HG03521 (cell line): ENCODE data around the gene NPAS4.
"Not testable (repeated sequence)": the region's sequence is repeated elsewhere in the genome, so short reads cannot be mapped to it uniquely, and the experiment has no call there.

Experiments
- ATAC-seq: cut with Tn5 transposase; IDR thresholded peaks from one replicate; pipeline ENCODE4 v1.9.1; 2021; ENCODE audit warnings: mild to moderate bottlenecking, moderate library complexity; ENCODE audit not compliant: unreplicated experiment

NPAS4 gene

DNA sequence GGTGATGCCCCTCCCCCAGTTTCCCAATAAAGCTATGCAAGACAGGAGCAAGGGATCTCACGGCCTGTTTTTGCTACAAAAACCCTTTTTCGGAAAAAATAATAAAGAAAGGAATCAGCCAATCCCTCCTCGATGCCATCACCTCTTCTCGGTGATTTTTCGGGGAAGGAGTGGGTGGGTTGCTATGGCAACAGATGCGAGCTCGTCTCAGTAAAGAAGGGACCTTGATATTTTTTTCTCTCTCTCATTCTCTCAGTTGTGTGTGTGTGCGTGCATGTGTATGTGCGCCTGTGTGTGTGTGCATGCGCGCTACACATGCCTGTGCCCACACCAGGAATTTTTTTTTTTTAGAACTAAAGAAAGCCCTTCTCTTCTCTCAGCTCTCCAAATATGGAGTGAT is 3.8 kb upstream of the NPAS4 start:
- no peak for ATAC-seq

DNA sequence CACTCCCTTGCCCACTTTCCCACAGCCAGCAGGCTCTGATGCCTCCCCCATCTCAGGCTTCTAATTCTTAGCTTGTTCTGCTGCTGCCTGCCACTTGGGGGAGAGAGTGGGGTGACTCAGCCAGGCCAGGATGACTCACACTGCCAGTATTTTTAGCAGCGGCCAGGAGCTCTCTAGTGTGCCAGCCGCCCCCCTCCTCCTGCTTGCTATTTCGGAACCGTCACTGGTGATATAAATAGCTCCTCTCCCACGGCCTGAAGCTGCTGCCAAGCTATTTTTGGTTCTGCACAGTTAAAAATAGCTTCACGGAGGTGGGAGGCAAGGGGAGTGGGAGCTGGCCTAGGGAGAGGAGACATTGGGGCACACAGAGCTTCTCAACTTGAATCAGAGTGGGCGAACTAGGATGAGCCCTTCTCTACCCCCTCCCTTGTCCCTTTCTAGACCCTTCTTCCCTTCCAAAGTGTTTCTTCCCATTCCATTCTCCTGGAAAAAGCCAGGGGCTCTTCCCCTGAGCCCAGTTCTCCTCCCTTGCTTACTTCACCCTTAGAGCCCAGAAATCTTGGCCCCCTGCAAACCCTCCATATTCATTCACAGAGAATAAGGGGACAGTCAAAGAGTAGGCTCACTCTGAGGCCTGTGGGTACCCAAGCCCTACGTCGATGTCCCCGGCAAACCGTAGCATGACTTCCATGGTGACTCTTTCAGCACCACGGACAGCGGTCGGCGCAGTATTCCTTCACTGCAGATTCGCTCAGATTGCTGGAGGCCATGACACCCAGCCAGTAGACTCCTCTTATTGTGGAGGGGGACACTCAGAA is 2.5 kb upstream of the NPAS4 start:
- no peak for ATAC-seq

DNA sequence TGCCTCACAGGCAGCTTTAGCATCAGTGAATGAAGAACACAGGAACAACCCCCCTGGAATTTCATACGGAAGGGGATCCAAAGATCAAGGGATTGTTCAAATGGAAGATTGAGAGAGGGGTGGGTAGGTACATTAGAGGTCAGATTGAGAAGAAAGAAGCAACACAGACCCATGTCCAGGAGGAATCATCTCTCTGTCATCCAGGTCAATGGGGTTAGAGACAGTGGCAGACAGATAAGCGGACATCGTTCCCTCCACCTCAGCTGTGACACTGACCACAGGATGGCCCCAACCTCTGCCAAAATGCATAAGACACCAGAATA is 1.9 kb upstream of the NPAS4 start:
- ATAC-seq = no peak

DNA sequence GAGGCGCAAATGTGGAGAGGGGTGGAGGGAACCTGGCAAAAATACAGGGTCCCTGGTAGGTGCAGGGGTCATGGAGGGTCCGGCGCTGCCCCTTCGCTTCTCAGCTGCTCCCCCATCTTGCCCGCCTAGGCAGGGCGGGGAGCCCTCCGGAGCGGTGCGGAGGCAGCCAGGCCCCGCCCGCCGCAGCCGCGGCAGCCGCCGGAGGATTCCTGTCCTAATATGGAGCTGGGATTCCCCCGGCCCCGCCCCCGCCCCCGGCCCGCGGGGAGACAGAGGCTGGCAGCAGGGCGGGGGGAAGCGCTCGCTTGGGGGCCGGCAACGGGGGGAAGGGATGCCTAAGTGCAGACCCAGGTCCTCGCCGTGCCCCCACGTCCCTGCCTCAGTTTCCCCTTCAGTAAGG is 1.0 kb upstream of the NPAS4 start:
- no peak for ATAC-seq

DNA sequence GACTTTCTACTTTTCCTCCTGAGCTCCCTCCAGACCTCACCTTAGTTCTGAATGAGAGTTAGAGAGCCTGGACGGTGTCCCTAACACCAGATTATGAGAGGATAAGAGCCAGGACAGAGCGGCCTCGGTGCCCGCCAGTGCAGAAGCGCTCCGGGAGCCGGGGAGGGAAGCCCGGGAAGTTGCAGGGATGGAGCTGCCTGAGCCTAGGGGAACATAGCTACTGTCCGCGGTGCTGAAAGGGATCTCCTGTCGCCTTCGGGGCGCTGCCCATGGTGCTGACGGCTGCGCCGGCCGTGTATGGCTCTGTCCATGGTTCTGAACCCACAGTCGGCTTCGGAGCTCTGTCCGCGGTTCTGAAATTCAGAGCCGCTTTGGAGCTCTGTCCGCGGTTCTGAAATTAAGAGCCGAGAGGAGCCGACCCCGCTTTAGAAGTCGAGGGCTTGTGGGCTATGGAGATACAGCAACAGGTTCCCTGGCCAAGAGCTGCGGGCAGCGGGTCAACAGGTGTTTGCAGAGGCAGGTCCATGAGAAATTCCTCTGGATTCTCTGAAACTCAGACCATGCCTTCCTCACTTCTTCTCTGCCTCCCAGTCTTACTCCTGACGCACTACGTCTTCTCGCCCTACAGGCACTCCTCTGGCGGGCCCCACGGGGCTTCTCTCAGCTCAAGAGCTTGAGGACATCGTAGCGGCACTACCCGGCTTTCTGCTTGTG is 814 bp downstream of the NPAS4 start:
- ATAC-seq = peak; percentile 42

DNA sequence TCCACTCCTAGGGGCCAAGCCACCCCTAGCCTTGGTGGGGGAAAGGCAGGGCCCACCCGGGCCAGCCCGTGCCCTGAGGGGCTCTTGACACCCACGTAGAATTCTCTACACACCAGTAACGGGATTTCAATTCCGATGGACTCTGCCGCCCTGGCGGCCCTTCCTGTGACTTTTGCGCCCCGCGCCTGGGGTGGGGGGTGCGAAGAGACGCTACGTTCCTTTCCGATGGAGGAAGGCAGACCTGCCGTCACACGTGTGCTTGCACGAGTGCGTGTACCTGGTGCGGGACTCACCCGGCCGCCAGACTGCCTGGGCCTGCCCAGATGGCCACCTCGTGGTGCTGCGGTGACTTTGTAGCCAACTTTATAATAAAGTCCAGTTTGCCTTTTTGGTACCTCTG is 5.5 kb downstream of the NPAS4 start:
- ATAC-seq = no peak

DNA sequence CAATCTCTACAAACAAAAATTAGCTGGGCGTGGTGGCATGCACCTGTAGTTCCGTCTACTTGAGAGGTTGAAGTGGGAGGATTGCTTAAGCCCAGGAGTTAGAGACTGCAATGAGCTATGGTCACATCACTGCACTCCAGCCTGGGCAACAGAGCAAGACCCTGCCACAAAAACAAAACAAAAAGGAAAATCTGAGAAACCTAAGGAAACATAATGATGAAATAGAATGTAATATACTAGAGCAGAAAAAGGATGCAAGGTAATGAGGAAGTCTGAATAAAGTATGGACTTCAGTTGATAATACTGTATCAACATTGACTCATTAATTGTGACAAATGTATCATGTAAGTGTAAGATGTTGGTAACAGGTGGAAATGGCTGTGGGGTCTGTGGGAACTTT is 8.1 kb downstream of the NPAS4 start:
- no peak for ATAC-seq

DNA sequence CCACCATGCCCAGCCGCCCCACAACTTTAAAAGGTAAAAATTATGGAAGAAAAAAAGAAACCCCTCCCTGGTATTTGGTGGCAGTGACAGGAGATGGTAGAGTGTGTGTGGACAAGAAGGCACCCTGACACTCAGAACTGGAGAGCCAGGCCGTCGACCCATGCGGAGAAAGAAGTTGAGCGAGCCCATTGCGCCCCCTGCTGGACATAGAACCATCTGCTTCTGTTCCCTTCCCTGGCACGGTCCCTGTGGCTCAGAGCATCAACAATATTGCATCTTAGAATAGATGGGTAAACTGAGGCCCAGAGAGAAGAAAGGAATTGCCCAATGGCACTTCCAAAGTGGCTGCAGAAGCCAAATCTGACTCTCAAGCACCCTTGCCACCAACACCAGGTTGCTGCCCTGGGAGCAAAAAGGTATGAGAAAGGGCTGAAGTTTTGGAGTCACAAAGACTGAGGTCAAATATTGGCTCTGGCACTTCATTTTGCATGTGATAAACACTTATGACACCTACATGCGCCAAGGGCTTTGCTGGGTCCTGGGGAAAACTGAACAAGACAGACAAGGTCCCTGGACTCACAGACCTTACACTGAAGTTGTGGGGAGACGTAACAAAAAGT is 9.3 kb downstream of the NPAS4 start:
- no peak for ATAC-seq

DNA sequence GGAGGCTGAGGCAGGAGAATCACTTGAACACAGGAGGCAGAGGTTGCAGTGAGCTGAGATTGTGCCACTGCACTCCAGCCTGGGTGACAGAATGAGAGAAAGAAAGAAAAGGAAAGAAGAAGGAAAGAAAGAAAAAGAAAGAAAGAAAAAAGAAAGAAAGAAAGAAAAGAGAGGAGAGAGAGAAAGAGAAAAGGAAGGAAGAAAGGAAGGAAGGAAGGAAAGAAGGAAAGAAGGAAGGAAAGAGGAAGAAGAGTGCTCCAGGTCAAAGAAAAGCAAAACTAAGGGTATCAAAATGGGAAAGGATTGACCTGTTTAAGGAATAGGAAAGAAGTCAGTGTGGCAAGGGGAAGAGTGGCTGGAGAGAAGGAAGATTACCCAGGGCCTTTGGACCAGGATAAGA is 10.5 kb downstream of the NPAS4 start:
- ATAC-seq = not testable (repeated sequence)

DNA sequence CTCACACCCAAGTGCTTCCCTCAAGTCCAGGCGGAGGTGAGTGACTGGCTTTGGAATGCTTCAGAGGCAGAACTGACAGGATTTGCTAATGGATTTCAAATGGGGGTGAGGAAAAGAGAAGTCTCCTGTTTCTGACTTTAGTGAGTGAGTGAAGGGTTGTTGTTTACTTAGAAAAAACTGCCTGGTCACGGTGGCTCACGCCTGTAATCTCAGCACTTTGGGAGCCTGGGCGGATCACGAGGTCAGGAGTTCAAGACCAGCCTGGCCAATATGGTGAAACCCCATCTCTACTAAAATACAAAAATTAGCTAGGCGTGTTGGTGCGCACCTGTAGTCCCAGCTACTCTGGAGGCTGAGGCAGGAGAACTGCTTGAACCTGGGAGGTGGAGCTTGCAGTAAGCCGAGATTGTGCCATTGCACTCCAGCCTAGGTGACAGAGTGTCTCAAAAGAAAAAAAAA is 11.1 kb downstream of the NPAS4 start:
- ATAC-seq = not testable (repeated sequence)

DNA sequence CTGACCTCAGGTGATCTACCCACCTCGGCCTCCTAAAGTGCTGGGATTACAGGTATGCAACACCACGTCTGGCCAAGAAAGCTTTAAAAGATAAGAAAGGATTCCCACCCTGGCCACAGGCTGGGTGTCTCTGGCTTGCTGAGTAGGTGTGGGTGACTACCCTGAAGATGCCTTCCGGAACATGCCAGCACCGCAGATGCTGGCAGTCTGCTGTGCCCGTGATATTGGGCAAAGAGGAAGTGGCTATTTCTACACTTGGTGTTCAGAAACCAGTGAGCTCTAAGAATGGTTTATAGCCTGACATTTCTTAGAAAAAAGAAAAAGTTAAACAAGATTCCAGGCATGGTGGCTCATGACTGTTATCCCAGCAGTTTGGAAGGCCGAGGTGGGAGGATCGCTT is 11.8 kb downstream of the NPAS4 start:
- no peak for ATAC-seq

DNA sequence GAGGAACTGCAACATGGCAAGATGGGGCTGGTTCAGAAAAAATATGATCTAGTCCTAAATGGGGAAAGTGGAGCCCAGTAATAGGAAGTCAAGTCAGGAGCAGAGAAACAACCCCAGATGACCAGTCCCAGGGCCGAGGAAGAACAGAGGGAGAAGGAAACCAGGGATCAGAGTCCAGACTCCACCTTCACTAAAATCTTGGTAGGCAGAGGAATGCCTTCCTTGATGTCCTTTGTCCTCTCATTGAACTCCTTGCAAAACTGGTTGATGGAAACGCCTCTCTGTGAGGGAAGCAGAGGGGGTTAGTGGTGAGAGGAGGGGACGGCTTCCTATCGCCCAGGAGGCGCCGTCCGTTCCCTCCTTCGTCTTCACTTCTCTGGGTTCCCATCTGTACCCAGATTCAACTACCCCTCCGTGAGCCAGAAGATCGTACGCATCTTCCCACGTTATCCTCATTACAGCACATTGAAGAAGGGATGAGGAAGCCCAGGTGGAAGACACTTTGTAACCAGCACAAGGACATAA is 17.2 kb downstream of the NPAS4 start:
- no peak for ATAC-seq

DNA sequence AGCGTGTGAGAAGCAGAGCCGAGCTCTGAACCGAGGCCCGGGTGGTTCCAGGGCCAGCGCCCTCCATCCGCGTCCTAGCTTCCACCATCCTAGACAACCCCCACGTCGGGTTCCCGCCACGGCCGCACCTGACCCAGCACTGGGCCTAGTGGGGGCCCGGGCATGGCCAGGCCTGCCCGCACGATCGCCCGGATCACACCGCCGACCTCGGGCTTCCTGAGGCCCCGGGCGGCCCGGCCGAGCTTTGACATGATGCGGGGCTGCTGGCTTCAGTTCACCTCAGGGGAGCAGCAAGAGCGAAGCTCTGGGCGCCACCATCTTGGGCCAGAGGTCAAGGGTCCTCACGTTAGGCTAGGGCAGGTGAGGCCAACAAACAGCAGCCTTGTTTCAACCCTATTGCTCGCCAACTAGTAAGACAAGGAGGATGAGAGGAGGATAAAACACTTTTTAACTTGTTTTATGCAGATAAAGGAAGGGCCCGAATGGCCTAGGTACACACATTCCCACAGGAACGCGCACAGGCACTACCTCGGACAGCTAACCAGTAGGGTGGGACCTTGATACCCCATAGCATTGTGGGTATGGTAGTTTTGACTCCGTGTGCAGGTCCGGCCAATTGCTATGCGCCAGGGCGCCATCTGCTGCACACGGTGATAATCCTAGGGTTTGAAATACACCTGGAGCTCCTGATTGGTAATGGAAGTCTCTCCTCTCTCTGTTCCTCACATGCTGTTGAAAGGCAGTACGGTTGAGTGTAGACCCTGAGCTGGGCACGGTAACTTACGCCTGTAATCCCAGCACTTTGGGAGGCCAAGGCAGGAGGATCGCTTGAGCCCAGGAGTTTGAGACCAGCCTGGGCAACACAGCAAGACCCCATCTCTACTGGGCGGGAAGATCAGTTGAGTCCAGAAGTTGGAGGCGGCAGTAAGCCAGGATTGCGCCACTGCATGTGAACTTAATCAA is 17.9 kb downstream of the NPAS4 start, which contains the start of gene MRPL11:
Gene MRPL11 (minus strand): TSS at position 345 of the 963 bp plus-strand sequence. CDS start 94 bp downstream, at position 251.
- ATAC-seq = peak; percentile 94

DNA sequence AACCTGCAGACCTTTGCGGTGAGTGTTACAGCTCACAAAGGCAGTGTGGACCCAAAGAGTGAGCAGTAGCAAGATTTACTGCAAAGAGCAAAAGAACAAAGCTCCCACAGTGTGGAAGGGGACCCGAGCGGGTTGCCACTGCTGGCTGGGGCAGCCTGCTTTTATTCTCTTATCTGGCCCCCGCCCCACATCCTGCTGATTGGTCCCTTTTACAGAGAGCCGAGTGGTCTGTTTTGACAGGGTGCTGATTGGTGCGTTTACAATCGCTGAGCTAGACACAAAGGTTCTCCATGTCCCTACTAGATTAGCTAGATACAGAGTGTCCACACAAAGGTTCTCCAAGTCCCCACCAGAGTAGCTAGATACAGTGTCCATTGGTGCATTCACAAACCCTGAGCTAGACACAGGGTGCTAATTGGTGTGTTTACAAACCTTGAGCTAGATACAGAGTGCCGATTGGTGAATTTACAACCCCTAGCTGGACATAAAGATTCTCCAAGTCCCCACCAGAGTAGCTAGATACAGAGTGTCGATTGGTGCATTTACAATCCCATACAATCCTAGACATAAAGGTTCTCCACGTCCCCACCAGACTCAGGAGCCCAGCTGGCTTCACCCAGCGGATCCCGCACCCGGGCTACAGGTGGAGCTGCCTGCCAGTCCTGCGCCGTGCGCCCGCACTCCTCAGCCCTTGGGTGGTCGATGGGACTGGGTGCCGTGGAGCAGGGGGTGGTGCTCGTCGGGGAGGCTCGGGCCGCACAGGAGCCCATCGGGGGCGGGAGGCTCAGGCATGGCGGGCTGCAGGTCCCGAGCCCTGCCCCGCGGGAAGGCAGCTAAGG is 19.5 kb downstream of the NPAS4 start:
- not testable (repeated sequence) for ATAC-seq

DNA sequence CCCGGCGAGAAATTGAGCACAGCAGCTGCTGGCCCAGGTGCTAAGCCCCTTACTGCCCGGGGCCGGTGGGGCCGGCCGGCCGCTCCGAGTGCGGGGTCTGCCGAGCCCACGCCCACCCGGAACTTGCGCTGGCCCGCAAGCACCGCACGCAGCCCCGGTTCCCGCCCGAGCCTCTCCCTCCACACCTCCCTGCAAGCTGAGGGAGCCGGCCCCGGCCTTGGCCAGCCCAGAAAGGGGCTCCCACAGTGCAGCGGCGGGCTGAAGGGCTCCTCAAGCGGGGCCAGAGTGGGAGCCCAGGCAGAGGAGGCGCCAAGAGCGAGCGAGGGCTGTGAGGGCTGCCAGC is 20.1 kb downstream of the NPAS4 start:
- not testable (repeated sequence) for ATAC-seq

DNA sequence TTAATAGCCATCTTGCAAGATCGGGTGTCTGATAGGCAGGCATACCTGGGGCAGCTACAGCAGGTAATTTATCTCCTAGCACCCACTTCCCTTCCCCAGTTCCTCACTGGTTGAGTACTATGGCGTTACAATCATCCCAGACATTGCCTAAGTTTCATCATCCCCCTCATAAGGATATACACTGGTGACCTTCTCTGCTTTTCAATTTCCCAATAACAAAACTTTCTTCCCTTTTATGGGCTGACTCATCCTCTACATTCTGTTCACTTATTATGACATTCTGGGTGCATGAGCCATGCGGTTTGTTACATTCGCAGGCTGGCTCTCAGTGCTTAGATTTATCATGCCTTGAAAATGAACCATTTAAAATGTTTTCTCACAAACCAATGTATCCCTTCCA is 22.8 kb downstream of the NPAS4 start:
- no peak for ATAC-seq

DNA sequence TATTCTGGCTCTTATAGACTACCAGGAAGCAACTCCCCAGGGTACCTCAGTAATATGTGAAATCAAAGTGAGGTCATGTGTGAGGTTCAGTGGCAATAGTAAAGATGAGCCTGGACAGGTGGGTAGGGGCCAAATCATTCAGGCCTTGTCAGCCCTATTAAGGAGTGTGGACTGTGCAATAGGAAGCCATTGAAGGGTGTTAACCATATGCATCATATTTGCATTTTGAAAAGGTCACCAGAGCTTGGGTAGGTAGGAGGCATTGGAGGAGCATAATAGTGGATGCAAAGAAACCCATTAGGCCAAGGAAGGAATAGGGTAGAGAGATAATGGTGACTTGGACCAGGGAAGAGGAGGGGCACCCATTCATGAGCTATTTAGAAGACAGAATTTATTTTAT is 26.2 kb downstream of the NPAS4 start:
- ATAC-seq = no peak

DNA sequence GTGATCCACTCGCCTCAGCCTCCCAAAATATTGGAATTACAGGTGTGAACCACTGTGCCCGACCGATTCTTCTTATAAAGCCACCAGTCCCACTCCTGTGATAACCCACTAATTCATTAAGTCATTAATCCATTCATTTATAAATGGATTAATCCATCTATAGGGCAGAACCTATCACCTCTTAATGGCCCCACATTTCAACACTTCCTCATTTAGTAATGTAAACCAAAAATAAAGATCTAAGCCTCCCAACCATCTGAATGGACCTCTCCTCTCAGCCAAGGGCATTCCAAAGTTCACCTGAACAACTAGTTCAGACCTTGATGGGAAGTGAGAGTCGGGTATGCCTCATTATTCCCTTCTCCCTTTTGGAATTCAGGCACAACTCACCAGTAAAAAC is 27.7 kb downstream of the NPAS4 start:
- ATAC-seq = no peak

DNA sequence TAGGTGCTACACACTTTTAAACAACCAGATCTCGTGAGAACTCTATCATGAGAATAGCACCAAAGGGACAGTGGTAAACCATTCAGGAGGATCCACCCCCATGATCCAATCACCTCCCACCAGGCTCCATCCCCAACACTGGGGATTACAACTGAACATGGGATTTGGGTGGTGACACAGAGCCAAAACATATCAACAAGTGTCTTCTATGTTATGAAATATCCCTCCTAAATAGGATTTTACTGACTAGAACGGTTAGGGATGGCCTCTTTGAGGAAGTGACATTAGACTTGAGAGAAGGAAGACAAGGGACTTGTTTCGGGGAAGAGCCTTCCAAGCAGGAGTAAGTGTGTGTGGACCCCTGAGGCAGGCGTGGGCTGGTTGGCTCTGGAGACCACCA is 29.7 kb downstream of the NPAS4 start:
- no peak for ATAC-seq

DNA sequence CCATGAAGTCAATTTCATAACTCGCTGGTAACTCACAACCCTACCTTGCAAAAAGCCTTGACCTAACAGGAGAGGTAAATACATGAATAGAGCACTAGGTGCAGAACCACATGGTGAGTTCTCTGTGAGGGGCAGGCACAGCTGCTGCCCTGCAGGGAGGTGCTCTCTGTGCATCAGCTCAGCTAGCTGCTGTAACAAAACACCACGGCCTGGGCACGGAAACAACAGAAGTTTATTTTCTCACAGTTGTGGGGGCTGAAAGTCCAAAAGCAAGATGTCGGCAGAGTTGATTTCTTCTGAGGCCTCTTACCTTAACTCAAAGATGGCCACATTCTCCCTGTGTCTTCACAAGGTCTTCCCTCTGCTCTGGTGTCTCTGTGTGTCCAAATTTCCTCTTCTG is 30.8 kb downstream of the NPAS4 start:
- ATAC-seq = no peak
